ENCODE measurements around the gene SNX3.
"Not testable (repeated sequence)": the region's sequence is repeated elsewhere in the genome, so short reads cannot be mapped to it uniquely, and the experiment has no call there.

SNX3 gene

GRCh38 chr6:108247965-108248536 lies 12.8 kb downstream of the SNX3 start:
- DNase-seq (ENCODE audit: insufficient read length, low spot score) (no peak), FAIRE-seq (no peak)
- no peak for TF ChIP-seq CTCF (IDR thresholded peaks at IDR 0.05; ENCODE audit: insufficient read depth, missing control alignments)

GRCh38 chr6:108245095-108245494 lies 15.7 kb downstream of the SNX3 start:
- not testable (repeated sequence) for FAIRE-seq; DNase-seq (ENCODE audit: insufficient read length, low spot score)

DNA sequence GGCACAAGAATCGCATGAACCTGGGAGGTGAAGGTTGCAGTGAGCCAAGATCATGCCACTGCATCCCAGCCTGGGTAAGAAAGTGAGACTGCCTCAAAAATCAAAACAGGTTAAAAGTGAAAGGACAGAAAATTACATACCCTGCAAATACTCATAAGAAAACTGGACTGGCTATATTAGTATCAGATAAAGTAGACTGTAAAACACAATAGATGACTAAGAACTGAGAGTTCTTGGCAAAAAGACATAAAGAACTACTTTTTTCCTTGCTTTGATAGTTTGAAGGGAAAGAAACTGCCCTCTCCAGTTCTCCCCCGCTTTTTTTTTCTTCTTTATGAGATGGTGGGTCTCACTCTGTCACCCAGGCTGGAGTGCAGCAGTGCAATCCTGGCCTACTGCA lies 17.0 kb downstream of the SNX3 start:
- no peak for TF ChIP-seq CTCF (IDR thresholded peaks at IDR 0.05; ENCODE audit: insufficient read depth, missing control alignments)
- FAIRE-seq = no peak
- DNase-seq (ENCODE audit: insufficient read length, low spot score) = no peak

GRCh38 chr6:108242721-108243120 lies 18.1 kb downstream of the SNX3 start:
- no peak for FAIRE-seq
- no peak for DNase-seq (ENCODE audit: insufficient read length, low spot score)
- TF ChIP-seq CTCF (IDR thresholded peaks at IDR 0.05; ENCODE audit: insufficient read depth, missing control alignments) = no peak

- DNase-seq (ENCODE audit: insufficient read length, low spot score) (no peak), FAIRE-seq (no peak)
- no peak for TF ChIP-seq CTCF (IDR thresholded peaks at IDR 0.05; ENCODE audit: insufficient read depth, missing control alignments)
These were observed 18.6 kb downstream of the SNX3 start for GRCh38 chr6:108242259-108242658.

DNA sequence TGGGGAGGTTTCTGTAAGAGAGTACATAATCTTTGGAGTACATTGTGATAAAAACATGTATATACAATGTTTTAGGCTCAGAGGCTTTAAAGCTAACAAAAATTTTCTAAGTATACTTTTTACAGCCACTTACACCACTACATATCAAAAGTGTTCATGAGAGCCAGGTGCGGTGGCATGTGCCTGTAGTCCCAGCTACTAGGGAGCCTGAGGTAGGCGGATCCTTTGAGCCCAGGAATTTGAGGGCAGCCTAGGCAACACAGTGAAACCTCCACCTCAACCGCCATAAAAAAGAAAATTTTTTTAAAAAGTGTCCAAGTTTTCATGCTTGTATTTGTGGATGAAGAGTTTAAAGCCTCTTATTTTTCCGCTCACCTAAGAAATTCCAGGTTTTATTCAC lies 22.5 kb downstream of the SNX3 start:
- TF ChIP-seq CTCF (IDR thresholded peaks at IDR 0.05; ENCODE audit: insufficient read depth, missing control alignments) = no peak
- FAIRE-seq = no peak

GRCh38 chr6:108236791-108237190 lies 24.0 kb downstream of the SNX3 start:
- no peak for TF ChIP-seq CTCF (IDR thresholded peaks at IDR 0.05; ENCODE audit: insufficient read depth, missing control alignments)
- DNase-seq (ENCODE audit: insufficient read length, low spot score) = no peak
- FAIRE-seq = no peak

More for the DNA sequence above, 22.5 kb downstream of the SNX3 start:
- no peak for DNase-seq (ENCODE audit: insufficient read length, low spot score)

DNA sequence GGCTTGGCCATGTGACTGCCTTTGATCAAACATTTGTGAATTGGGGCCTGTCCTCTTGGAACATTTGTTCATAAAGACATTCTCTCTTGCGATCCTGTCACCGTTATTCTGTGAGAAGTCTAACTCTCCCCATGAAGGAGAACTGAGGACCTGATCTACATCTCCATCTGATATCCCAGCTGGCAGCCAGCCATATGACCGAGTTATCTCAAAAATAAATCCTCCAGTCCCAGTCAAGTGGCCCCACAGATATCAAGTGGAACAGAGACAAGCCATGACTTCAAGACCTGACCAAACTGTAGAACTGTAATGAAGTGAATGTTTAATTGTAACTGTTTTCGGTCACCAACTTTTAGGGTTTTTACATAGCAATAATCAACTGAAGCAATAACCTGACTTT lies 25.7 kb downstream of the SNX3 start:
- no peak for TF ChIP-seq CTCF (IDR thresholded peaks at IDR 0.05; ENCODE audit: insufficient read depth, missing control alignments)
- DNase-seq (ENCODE audit: insufficient read length, low spot score) (no peak), FAIRE-seq (no peak)

Data from D721Med (cell line).